Measurements from ENCODE around the gene ASH1L.

- TF ChIP-seq CTCF (IDR thresholded peaks at IDR 0.05): no peak
- no peak for TF ChIP-seq ELF4 (CRISPR knock-in tag; IDR thresholded peaks at IDR 0.05; ENCODE audit: low read depth)
- no peak for TF ChIP-seq CBFB (CRISPR knock-in tag; IDR thresholded peaks at IDR 0.05; ENCODE audit: low read depth)
- no peak for TF ChIP-seq ZNF532 (CRISPR knock-in tag; IDR thresholded peaks at IDR 0.05; ENCODE audit: borderline replicate concordance)
- no peak for TF ChIP-seq KAT7 (CRISPR knock-in tag; IDR thresholded peaks at IDR 0.05; ENCODE audit: borderline replicate concordance)
- TF ChIP-seq MAX (CRISPR knock-in tag; IDR thresholded peaks at IDR 0.05): no peak
- no peak for TF ChIP-seq TP53 (CRISPR knock-in tag; IDR thresholded peaks at IDR 0.05)
- no peak for TF ChIP-seq ZNF121 (CRISPR knock-in tag; IDR thresholded peaks at IDR 0.05)
- TF ChIP-seq MXD4 (CRISPR knock-in tag; IDR thresholded peaks at IDR 0.05; ENCODE audit: borderline replicate concordance): no peak
- TF ChIP-seq OVOL2 (CRISPR knock-in tag; IDR thresholded peaks at IDR 0.05; ENCODE audit: borderline replicate concordance): no peak
- no peak for TF ChIP-seq FOXK1 (CRISPR knock-in tag; IDR thresholded peaks at IDR 0.05)
- no peak for TF ChIP-seq ZNF263 (CRISPR knock-in tag; IDR thresholded peaks at IDR 0.05; ENCODE audit: low read depth)
- TF ChIP-seq ESRRA (CRISPR knock-in tag; IDR thresholded peaks at IDR 0.05; ENCODE audit: borderline replicate concordance): no peak
Observed at GRCh38 chr1:155293086-155293749, 269.4 kb downstream of the ASH1L start.

Data from WTC11 (cell line).